SK-MEL-5 (cell line): Measurements from ENCODE around the gene GZMM. TPM values are rescaled to one million over a fixed set of nuclear protein-coding genes. Genes with fewer than 3 reads are reported as not detected.
A peak's percentile ranks its signal among the peaks of the same experiment; 100 is the strongest.

Experiments used
- DNase-seq: peaks from one replicate; pipeline ENCODE4 v3.0.0-alpha.2; 2016; ENCODE audit warnings: low read depth, low spot score
- in situ Hi-C: cut with HindIII; loops from 2 replicates; pipeline ENCODE4 v1.10.0; 2016; ENCODE audit warnings: low sequenced_read_pairs, high pct_unique_total_duplicates, low pct_unique_long_range_greater_than_20kb
- total RNA-seq: library from RNA; depleted of rRNA; stranded (reverse); fragments of >200 nt; shearing (Covaris generic); gene quantifications from 2 replicates; pipeline ENCODE4 v1.2.3, GENCODE V29; 2014

GZMM gene
- total RNA-seq, 1 experiment from 2014 or later, result 0.21 TPM

- no peak for DNase-seq
- in situ Hi-C loops, result no loop called here
Observed at GRCh38 chr19:547836-548720, 4.2 kb downstream of the GZMM start.

GRCh38 chr19:548886-549830, 5.3 kb downstream of the GZMM start:
- DNase-seq, result no peak
- in situ Hi-C loops, result no loop called here

GRCh38 chr19:554817-555216, 11.0 kb downstream of the GZMM start:
- no peak for DNase-seq
- in situ Hi-C loops, result no loop called here

GRCh38 chr19:555474-555808, 11.6 kb downstream of the GZMM start:
- in situ Hi-C loops, result no loop called here

GRCh38 chr19:556611-557382, 12.9 kb downstream of the GZMM start:
- in situ Hi-C loops, result no loop called here
- DNase-seq, result no peak

More at GRCh38 chr19:555474-555808, 11.6 kb downstream of the GZMM start:
- no peak for DNase-seq

GRCh38 chr19:558770-559439, 15.1 kb downstream of the GZMM start:
- in situ Hi-C loops, result no loop called here
- DNase-seq, result no peak

GRCh38 chr19:560121-560520, 16.3 kb downstream of the GZMM start:
- DNase-seq, result no peak
- in situ Hi-C loops, result no loop called here

GRCh38 chr19:566403-566802, 22.6 kb downstream of the GZMM start:
- in situ Hi-C loops, result no loop called here
- DNase-seq, result no peak

GRCh38 chr19:566844-567243, 23.0 kb downstream of the GZMM start:
- DNase-seq, result no peak

GRCh38 chr19:567296-567900, 23.5 kb downstream of the GZMM start:
- DNase-seq, result no peak
- in situ Hi-C loops, result no loop called here

More at GRCh38 chr19:566844-567243, 23.0 kb downstream of the GZMM start:
- in situ Hi-C loops, result no loop called here

GRCh38 chr19:570251-570686, 26.4 kb downstream of the GZMM start:
- in situ Hi-C loops, result no loop called here
- no peak for DNase-seq

GRCh38 chr19:570937-571565, 27.2 kb downstream of the GZMM start:
- no peak for DNase-seq

GRCh38 chr19:571566-571974, 27.7 kb downstream of the GZMM start:
- in situ Hi-C loops, result no loop called here
- DNase-seq, result no peak

More at GRCh38 chr19:570937-571565, 27.2 kb downstream of the GZMM start:
- in situ Hi-C loops, result no loop called here

GRCh38 chr19:572140-572742, 28.4 kb downstream of the GZMM start, which contains the start of gene BSG:
Gene BSG, plus strand, starts transcription at chr19:572596. Its CDS starts 39 bp downstream, at chr19:572635.
- peak; percentile 94 for DNase-seq
- in situ Hi-C loops, result no loop called here

- peak; percentile 44 for DNase-seq
Observed at GRCh38 chr19:572743-573518, 29.1 kb downstream of the GZMM start.

More at GRCh38 chr19:572743-573518, 29.1 kb downstream of the GZMM start:
- in situ Hi-C loops, result no loop called here
